ENCODE results near the gene CLPTM1.

GRCh38 chr19:44975444-44975843 is 20.3 kb downstream of the CLPTM1 start:
- no peak for TF ChIP-seq CTCF (conservative IDR thresholded peaks at IDR 0.05; ENCODE audit: low read depth, low read length)
- no peak for TF ChIP-seq EZH2 (IDR thresholded peaks at IDR 0.05; ENCODE audit: borderline replicate concordance, low read depth, low read length, poor library complexity, severe bottlenecking)

Data from A673 (cell line).